T-helper 17 cell (primary cell): ENCODE data around the gene NPEPL1. TPM values are rescaled to one million over a fixed set of nuclear protein-coding genes. Genes with fewer than 3 reads are reported as not detected.

ENCODE experiments used
- ATAC-seq: fragments of 150-1000 bp; cut with Tn5 transposase; 2 replicates; pipeline ENCODE4 v1.10.0; 2021; ENCODE audit warnings: mild to moderate bottlenecking, moderate library complexity
- DNase-seq, 3 donors: peaks; one replicate each; pipeline versions ENCODE4 v3.0.0 to v3.0.0-alpha.2; 2020 to 2021
- H3K9me3 ChIP-seq: one replicate; pipeline ENCODE4 v1.7.0; 2013; ENCODE audit warnings: low read length, mild to moderate bottlenecking; ENCODE audit not compliant: control insufficient read depth, poor library complexity, severe bottlenecking
- H3K27ac Mint-ChIP-seq: one replicate; pipeline ENCODE4 v1.8.0; 2022; ENCODE audit warnings: mild to moderate bottlenecking, moderate library complexity, mixed read lengths
- H3K27me3 Mint-ChIP-seq: one replicate; pipeline ENCODE4 v1.8.0; 2022; ENCODE audit warnings: mixed read lengths
- H3K36me3 Mint-ChIP-seq: one replicate; pipeline ENCODE4 v1.8.0; 2022; ENCODE audit warnings: low read depth, mixed read lengths
- H3K4me1 Mint-ChIP-seq: one replicate; pipeline ENCODE4 v1.8.0; 2022; ENCODE audit warnings: mild to moderate bottlenecking, mixed read lengths
- H3K4me3 Mint-ChIP-seq: one replicate; pipeline ENCODE4 v1.8.0; 2022; ENCODE audit warnings: mild to moderate bottlenecking, moderate library complexity, mixed read lengths
- total RNA-seq, 4 donors: library from RNA in 2 of 4; stranded (reverse) in 2 of 4; gene quantifications; one replicate each; pipeline ENCODE4 v1.2.3 and lab custom pipeline; 2022 to 2026

Gene NPEPL1
- total RNA-seq, 2 donors from 2014 or later = 59.2 to 64.8 TPM

- H3K4me1 Mint-ChIP-seq = peaks cover 17% of the 10 kb centered on the region
- DNase-seq = no peak
Measured at GRCh38 chr20:58695084-58695722, 2.6 kb downstream of the NPEPL1 start.

GRCh38 chr20:58695895-58696375 lies 3.3 kb downstream of the NPEPL1 start:
- no peak for ATAC-seq
- H3K36me3 Mint-ChIP-seq = peaks cover 2% of the 10 kb centered on the region
- no peaks in the 10 kb centered on the region for H3K9me3 ChIP-seq
- H3K4me1 Mint-ChIP-seq = peaks cover 13% of the 10 kb centered on the region
- no peak overlapping the region for H3K27ac Mint-ChIP-seq
- no peaks in the 10 kb centered on the region for H3K27me3 Mint-ChIP-seq
- DNase-seq = no peak
- H3K4me3 Mint-ChIP-seq = no peak overlapping the region

More at GRCh38 chr20:58695084-58695722, 2.6 kb downstream of the NPEPL1 start:
- H3K9me3 ChIP-seq = no peaks in the 10 kb centered on the region
- Mint-ChIP-seq H3K27ac (no peak overlapping the region), H3K4me3 (no peak overlapping the region), H3K27me3 (no peaks in the 10 kb centered on the region), H3K36me3 (no peaks in the 10 kb centered on the region)
- ATAC-seq = no peak

- Mint-ChIP-seq H3K4me1 (peaks cover 12% of the 10 kb centered on the region), H3K4me3 (no peak overlapping the region), H3K27me3 (no peaks in the 10 kb centered on the region), H3K27ac (no peak overlapping the region), H3K36me3 (peaks cover 2% of the 10 kb centered on the region)
- H3K9me3 ChIP-seq = no peaks in the 10 kb centered on the region
- ATAC-seq (no peak), DNase-seq (no peak)
Measured at GRCh38 chr20:58696411-58696961, 3.9 kb downstream of the NPEPL1 start.

- ATAC-seq (no peak), DNase-seq (no peak)
- H3K4me1 Mint-ChIP-seq = peaks cover 9% of the 10 kb centered on the region
- peaks cover 2% of the 10 kb centered on the region for H3K36me3 Mint-ChIP-seq
- H3K27ac Mint-ChIP-seq = peak overlapping the region; percentile 69
- no peak overlapping the region for H3K4me3 Mint-ChIP-seq
- no peaks in the 10 kb centered on the region for H3K27me3 Mint-ChIP-seq
- H3K9me3 ChIP-seq = no peaks in the 10 kb centered on the region
Measured at GRCh38 chr20:58697201-58697866, 4.7 kb downstream of the NPEPL1 start.

GRCh38 chr20:58697867-58698703 lies 5.5 kb downstream of the NPEPL1 start:
- Mint-ChIP-seq H3K36me3 (peaks cover 2% of the 10 kb centered on the region), H3K4me1 (peaks cover 11% of the 10 kb centered on the region), H3K27me3 (no peaks in the 10 kb centered on the region), H3K4me3 (no peak overlapping the region), H3K27ac (peak overlapping the region; percentile 69)
- ATAC-seq (no peak), DNase-seq (no peak)
- H3K9me3 ChIP-seq = no peaks in the 10 kb centered on the region

GRCh38 chr20:58698741-58699622 lies 6.4 kb downstream of the NPEPL1 start:
- no peaks in the 10 kb centered on the region for H3K9me3 ChIP-seq
- Mint-ChIP-seq H3K27ac (no peak overlapping the region), H3K4me3 (no peak overlapping the region), H3K27me3 (no peaks in the 10 kb centered on the region), H3K36me3 (peaks cover 2% of the 10 kb centered on the region), H3K4me1 (peaks cover 11% of the 10 kb centered on the region)
- ATAC-seq = no peak
- DNase-seq = no peak

- DNase-seq (no peak), ATAC-seq (no peak)
- no peaks in the 10 kb centered on the region for H3K27me3 Mint-ChIP-seq
- peaks cover 9% of the 10 kb centered on the region for H3K4me1 Mint-ChIP-seq
- H3K9me3 ChIP-seq = no peaks in the 10 kb centered on the region
- H3K36me3 Mint-ChIP-seq = peaks cover 2% of the 10 kb centered on the region
- H3K27ac Mint-ChIP-seq = no peak overlapping the region
- no peak overlapping the region for H3K4me3 Mint-ChIP-seq
Measured at GRCh38 chr20:58699623-58700107, 7.1 kb downstream of the NPEPL1 start.

GRCh38 chr20:58700121-58700821 lies 7.7 kb downstream of the NPEPL1 start:
- Mint-ChIP-seq H3K4me1 (peaks cover 9% of the 10 kb centered on the region), H3K27ac (no peak overlapping the region), H3K4me3 (no peak overlapping the region), H3K36me3 (peaks cover 2% of the 10 kb centered on the region), H3K27me3 (no peaks in the 10 kb centered on the region)
- no peak for DNase-seq
- no peak for ATAC-seq
- no peaks in the 10 kb centered on the region for H3K9me3 ChIP-seq

GRCh38 chr20:58700823-58701222 lies 8.2 kb downstream of the NPEPL1 start:
- H3K9me3 ChIP-seq = no peaks in the 10 kb centered on the region
- H3K36me3 Mint-ChIP-seq = peaks cover 2% of the 10 kb centered on the region

GRCh38 chr20:58701431-58702160 lies 9.0 kb downstream of the NPEPL1 start:
- no peak overlapping the region for H3K4me3 Mint-ChIP-seq
- ATAC-seq (no peak), DNase-seq (no peak)
- H3K27me3 Mint-ChIP-seq = no peaks in the 10 kb centered on the region
- H3K9me3 ChIP-seq = no peaks in the 10 kb centered on the region
- H3K4me1 Mint-ChIP-seq = peaks cover 9% of the 10 kb centered on the region
- H3K27ac Mint-ChIP-seq = no peak overlapping the region
- H3K36me3 Mint-ChIP-seq = peaks cover 2% of the 10 kb centered on the region

More at GRCh38 chr20:58700823-58701222, 8.2 kb downstream of the NPEPL1 start:
- Mint-ChIP-seq H3K27me3 (no peaks in the 10 kb centered on the region), H3K4me1 (peaks cover 9% of the 10 kb centered on the region), H3K4me3 (no peak overlapping the region), H3K27ac (no peak overlapping the region)
- DNase-seq (no peak), ATAC-seq (no peak)

- Mint-ChIP-seq H3K4me1 (peaks cover 9% of the 10 kb centered on the region), H3K27me3 (no peaks in the 10 kb centered on the region), H3K27ac (peak overlapping the region; percentile 41)
Measured at GRCh38 chr20:58702161-58702510, 9.5 kb downstream of the NPEPL1 start.

More at GRCh38 chr20:58702161-58702510, 9.5 kb downstream of the NPEPL1 start:
- Mint-ChIP-seq H3K36me3 (peaks cover 2% of the 10 kb centered on the region), H3K4me3 (no peak overlapping the region)
- no peak for DNase-seq
- no peaks in the 10 kb centered on the region for H3K9me3 ChIP-seq
- no peak for ATAC-seq
